ENCODE results near the gene MIX23. TPM values are rescaled to one million over a fixed set of nuclear protein-coding genes. Genes with fewer than 3 reads are reported as not detected.

Gene MIX23
- polyA plus RNA-seq, 1 of the 3 experiments (the other 2 are of a cell fraction): 11.2 TPM

GRCh38 chr3:122391681-122392446, 8.8 kb upstream of the MIX23 start:
- CTCF ChIA-PET: interaction anchor here (0.8 to 2.7 kb wide), 8 partner anchors 16 to 290 kb away, joined by 3 to 45 read pairs (median 4); partner anchors contain the start of genes PARP14 and WDR5B
- WGBS (ENCODE audit: low lambda C conversion rate): 83% methylated on average over 2 of the region's 2 CpGs
- TF ChIP-seq IRF3 (IDR thresholded peaks at IDR 0.05; ENCODE audit: low read depth, low read length) (no peak), CTCF (IDR thresholded peaks at IDR 0.05) (no peak), RFX5 (IDR thresholded peaks at IDR 0.05; ENCODE audit: low read length) (no peak), FOXJ3 (CRISPR knock-in tag; IDR thresholded peaks at IDR 0.05) (no peak), ZBTB33 (IDR thresholded peaks at IDR 0.05; ENCODE audit: borderline replicate concordance, low read depth) (no peak), GATA2 (CRISPR knock-in tag; IDR thresholded peaks at IDR 0.05) (no peak), EP300 (IDR thresholded peaks at IDR 0.05; ENCODE audit: borderline replicate concordance in 1 of 2, low read depth in 1 of 2, low read length in 1 of 2) (no peak), FOSL2 (IDR thresholded peaks at IDR 0.05; ENCODE audit: borderline replicate concordance, low read depth) (no peak)
- no peak overlapping the region for H3K9ac ChIP-seq
- no peaks in the 10 kb centered on the region for H3K9me3 ChIP-seq
- H2AFZ ChIP-seq (ENCODE audit: low read depth): no peak overlapping the region
- no peaks in the 10 kb centered on the region for H3K9me2 ChIP-seq
- peaks cover 0 to 2% of the 10 kb centered on the region in 2 experiments for H3K36me3 ChIP-seq (replicated peaks in 1 of 2; ENCODE audit: control insufficient read depth in 1 of 2, insufficient read depth in 2 of 2, low read length in 1 of 2)
- no peaks in the 10 kb centered on the region for H3K27me3 ChIP-seq (ENCODE audit: insufficient read depth)
- no peak overlapping the region for H3K4me3 ChIP-seq (ENCODE audit: low read depth in 2 of 2, low read length in 1 of 2)
- DNase-seq: no peak
- no peak overlapping the region for H3K4me2 ChIP-seq
- H3K79me2 ChIP-seq (ENCODE audit: insufficient read depth): no peaks in the 10 kb centered on the region
- peaks cover 2 to 19% of the 10 kb centered on the region in 2 experiments; a peak in 3 of 4 replicates for H3K4me1 ChIP-seq (ENCODE audit: control insufficient read depth in 1 of 2, insufficient read depth in 2 of 2, low read depth in 1 of 2, low read length in 1 of 2)
- no peaks in the 10 kb centered on the region for H3F3A ChIP-seq (replicated peaks; ENCODE audit: insufficient read depth)
- no peaks in the 10 kb centered on the region for H4K20me1 ChIP-seq (ENCODE audit: insufficient read depth)
- POLR2A ChIA-PET: interaction anchor here (1.4 kb wide), 1 partner anchor 24 kb away, joined by 3 read pairs; the partner anchor contains the start of gene WDR5B
- no peak overlapping the region for H3K27ac ChIP-seq (ENCODE audit: low read depth in 2 of 2, low read length in 1 of 2)

- Histone ChIP-seq H3K9ac (no peak overlapping the region), H3K4me3 (ENCODE audit: low read depth in 2 of 2, low read length in 1 of 2) (no peak overlapping the region), H3K9me3 (no peaks in the 10 kb centered on the region), H2AFZ (ENCODE audit: low read depth) (no peak overlapping the region), H3K27me3 (ENCODE audit: insufficient read depth) (no peaks in the 10 kb centered on the region), H3K27ac (ENCODE audit: low read depth in 2 of 2, low read length in 1 of 2) (no peak overlapping the region), H3F3A (replicated peaks; ENCODE audit: insufficient read depth) (no peaks in the 10 kb centered on the region), H3K9me2 (no peaks in the 10 kb centered on the region), H3K4me1 (ENCODE audit: control insufficient read depth in 1 of 2, insufficient read depth in 2 of 2, low read depth in 1 of 2, low read length in 1 of 2) (peaks cover 2 to 17% of the 10 kb centered on the region in 2 experiments; a peak in 3 of 4 replicates), H3K4me2 (no peak overlapping the region), H3K79me2 (ENCODE audit: insufficient read depth) (peaks cover 6% of the 10 kb centered on the region; the same call in 1 of the 2 replicates), H3K36me3 (replicated peaks in 1 of 2; ENCODE audit: control insufficient read depth in 1 of 2, insufficient read depth in 2 of 2, low read length in 1 of 2) (peaks cover 0 to 2% of the 10 kb centered on the region in 2 experiments), H4K20me1 (ENCODE audit: insufficient read depth) (no peaks in the 10 kb centered on the region)
- TF ChIP-seq SMC3 (IDR thresholded peaks at IDR 0.05; ENCODE audit: low read depth, low read length): no peak
- TF ChIP-seq NRF1 (IDR thresholded peaks at IDR 0.05; ENCODE audit: low read depth, low read length): no peak
- no peak for TF ChIP-seq GATA2 (CRISPR knock-in tag; IDR thresholded peaks at IDR 0.05)
- POLR2A ChIA-PET: no interaction called here
- CTCF ChIA-PET: interaction anchor here (2.6 kb wide), 1 partner anchor 288 kb away, joined by 11 read pairs; no protein-coding TSS in a partner anchor
- WGBS (ENCODE audit: low lambda C conversion rate): 66% methylated on average over 4 of the region's 4 CpGs
- DNase-seq: no peak
Measured at GRCh38 chr3:122390665-122391064, 7.6 kb upstream of the MIX23 start.

Measured in SK-N-SH (cell line).